GM12891 (cell line): ENCODE data around the gene SLC39A7.

Experiments
- POLR2A ChIP-seq: IDR thresholded peaks from 2 replicates; pipeline ENCODE4 v1.6.1; 2011; ENCODE audit warnings: low read depth, low read length, control low read depth
- POLR2AphosphoS5 ChIP-seq: IDR thresholded peaks from 2 replicates; pipeline ENCODE4 v1.6.1; 2011; ENCODE audit warnings: low read depth, low read length, control low read depth
- SPI1 ChIP-seq: IDR thresholded peaks from 2 replicates; pipeline ENCODE4 v1.6.1; 2011; ENCODE audit warnings: low read depth, low read length, control low read depth
- TAF1 ChIP-seq: IDR thresholded peaks from 2 replicates; pipeline ENCODE4 v1.6.1; 2011; ENCODE audit warnings: low read depth, low read length, control low read depth

GRCh38 chr6:33211136-33211535 is 10.5 kb downstream of the SLC39A7 start:
- TF ChIP-seq POLR2A (no peak), TAF1 (no peak), POLR2AphosphoS5 (no peak), SPI1 (no peak)
